Activated gamma-delta T cell treated with Interleukin-2 at 50 U/mL for 16 hours (primary cell): Measurements from ENCODE around the gene AGR3.
"Not testable (repeated sequence)": the region's sequence is repeated elsewhere in the genome, so short reads cannot be mapped to it uniquely, and the experiment has no call there.

ENCODE experiments used
- DNase-seq: peaks from one replicate; pipeline ENCODE4 v3.0.0-alpha.2; 2020

Gene AGR3

DNA sequence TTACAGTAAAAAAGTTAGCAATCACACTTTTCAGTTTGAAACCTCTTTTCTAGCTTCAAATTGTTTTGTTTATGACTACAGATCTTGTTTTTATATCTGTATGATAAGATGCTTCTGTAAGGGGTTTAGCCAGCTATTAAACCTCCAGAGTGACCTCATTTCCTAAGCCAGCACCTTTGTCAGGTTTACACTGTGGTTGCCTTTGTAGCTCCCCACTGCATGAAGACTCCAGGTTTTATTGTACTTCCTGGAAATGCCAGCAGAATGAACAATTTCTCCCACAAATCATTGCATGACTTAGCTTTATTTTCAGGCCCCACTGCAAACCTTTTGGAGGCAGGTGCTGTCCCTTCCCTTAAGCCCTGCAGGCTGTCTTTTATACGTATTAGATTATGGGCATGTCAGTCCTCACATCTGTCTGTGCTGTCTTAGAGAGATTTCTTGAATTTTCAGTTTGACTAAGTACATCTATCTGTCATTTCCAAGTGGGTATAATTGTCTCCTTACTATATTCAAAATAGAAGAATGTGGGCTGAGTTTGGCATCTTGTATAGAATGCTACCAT lies 8.2 kb upstream of the AGR3 start:
- no peak for DNase-seq

DNA sequence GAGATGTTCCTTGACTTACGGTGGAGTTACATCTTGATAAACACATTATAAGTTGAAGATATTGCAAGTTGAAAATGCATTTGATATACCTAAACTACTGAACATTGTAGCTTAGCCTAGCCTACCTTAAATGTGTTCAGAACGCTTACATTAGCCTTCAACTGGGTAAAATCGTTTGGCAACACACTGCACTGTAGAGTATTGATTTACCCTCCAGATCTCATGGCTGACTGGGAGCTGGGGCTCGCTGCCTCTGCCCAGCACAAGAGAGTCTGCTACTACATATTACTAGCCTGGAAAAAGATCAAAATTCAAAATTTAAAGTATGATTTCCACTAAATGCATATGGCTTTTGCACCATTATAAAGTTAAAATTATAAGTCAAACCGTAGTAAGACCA lies 7.5 kb upstream of the AGR3 start:
- DNase-seq = no peak

DNA sequence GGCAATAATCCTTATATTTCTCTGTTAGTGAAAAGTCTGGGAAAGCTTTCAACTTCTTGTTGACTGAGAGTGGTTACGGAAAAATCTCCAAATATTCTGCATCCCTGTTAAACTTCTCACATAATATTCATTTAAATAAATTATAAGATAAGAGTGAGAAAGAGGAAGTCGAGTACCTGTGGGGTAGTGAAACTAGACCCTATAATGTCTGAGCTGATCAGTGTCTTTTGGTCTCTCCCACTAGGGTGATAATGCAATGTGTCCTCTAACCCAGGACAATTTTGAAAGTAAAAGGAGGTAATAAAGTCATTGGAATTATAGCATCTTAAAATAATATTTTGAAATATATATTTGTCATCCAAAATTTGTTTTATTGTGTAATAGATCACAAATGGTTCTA lies 2.1 kb upstream of the AGR3 start:
- DNase-seq = no peak

DNA sequence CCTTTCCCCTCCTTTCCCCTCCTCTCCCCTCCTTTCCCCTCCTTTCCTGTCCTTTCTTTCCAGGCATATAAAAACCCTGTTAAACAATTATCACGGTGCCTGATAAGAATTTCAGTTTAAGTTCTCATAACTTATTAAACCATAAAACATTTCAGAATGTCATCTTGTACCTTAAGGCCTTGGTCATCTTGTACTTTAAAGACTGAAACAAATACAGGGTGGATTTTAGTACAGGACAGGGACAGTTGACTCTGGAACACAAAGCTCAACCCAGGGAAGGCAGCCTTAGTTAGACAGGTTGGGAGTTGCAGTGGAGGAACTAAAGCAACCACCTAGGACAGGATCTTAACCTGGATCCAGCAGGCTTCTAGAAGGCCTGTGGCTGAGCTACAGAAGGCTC lies 1.2 kb downstream of the AGR3 start:
- DNase-seq = no peak

DNA sequence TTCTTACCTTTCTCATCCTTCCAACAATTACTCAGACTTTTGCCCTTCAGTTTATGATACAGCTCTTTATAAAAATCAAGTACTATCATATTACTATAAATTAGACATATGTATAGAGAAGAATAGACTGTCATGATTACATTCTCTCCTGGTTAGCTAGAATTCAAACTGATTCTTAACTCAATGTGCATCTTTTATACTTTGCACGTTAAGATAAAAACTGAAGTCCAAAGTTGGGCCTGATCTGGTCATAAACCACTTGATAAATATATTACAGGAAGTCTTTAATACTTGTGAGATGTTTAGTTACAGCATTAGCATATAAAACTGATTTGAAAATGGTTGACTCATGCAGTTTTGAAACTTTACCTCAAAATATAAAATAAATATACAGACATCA lies 2.6 kb downstream of the AGR3 start:
- no peak for DNase-seq

DNA sequence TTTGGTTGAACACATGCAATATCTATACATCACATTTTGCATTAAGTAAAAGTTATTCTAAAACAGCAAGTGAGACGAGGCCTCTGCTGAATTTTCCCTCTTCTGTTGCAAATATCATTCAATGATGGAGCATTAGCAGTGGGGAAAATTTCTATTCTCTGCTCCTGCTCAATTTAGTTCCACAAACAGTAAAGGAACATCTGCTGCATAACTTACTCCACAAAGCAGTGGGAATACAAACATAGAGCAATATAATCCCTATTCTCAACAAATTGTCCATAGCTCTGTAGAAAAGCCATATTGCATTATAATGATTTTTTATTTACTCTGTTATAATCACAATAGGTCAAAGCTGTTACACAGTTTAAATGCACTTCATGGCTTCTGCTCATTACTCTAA lies 5.9 kb downstream of the AGR3 start:
- no peak for DNase-seq

DNA sequence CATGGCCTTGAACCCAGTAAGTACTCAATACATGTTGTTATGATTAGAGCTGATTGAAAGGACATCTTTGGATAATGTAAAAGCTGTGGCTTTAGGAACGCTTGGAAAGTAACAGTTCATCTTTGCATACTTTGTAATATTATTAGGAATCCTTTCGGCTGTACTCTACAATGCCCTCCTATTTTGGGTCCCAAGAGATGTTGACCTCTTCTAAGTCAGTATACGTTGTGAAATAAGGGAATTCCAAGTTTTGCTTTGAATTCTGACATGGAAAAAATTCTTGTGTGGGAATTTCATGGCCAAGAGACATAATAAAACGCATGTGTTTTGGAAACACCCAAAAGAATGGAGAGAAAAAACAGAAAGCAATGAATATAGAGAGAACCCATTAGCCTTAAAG lies 7.7 kb downstream of the AGR3 start:
- DNase-seq = no peak

DNA sequence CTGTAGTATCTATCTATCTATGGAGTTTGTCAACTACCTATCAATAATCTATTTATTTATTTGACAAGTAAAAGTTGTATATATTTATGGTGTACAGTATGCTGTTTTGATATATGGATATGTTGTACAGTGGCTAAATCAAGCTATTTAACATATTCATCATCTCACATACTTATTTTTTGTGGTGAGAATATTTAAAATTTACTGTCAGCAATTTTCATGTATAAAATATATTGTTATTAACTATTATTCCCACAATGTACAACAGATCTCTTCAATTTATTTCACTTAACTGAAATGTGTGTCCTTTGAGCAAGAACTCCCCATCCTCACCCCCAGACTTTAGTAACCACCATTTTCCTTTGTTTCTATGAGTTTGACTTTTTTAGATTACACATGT lies 14.5 kb downstream of the AGR3 start:
- DNase-seq = no peak

DNA sequence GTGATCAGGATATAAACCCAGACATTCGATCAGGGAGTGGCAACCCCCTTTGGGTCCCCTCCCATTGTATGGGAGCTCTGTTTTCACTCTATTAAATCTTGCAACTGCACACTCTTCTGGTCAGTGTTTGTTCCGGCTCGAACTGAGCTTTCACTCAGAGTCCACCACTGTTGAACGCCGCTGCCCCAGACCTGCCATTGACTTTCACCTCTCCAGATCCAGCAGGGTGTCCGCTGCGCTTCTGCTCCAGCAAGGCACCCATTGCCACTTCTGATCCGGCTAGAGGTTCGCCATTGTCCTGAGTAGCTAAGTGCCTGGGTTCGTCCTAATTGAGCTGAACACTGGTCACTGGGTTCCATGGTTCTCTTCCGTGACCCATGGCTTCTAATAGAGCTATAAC lies 28.6 kb downstream of the AGR3 start:
- DNase-seq = not testable (repeated sequence)

DNA sequence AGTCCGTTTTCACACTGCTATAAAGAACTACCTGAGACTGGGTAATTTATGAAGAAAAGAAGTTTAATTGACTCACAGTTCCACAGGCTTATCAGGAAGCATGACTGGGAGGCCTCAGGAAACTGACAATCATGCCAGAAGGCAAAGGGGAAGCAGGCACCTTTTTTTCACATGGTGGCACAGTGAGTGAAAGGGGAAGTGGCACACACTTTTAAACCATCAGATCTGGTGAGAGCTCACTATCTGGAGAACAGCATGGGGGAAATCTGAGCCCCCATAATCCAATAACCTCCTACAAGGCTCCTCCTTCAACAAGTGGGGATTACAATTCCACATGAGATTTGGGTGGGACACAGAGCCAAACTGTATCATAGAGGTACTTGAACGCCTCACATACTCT lies 30.0 kb downstream of the AGR3 start:
- no peak for DNase-seq

DNA sequence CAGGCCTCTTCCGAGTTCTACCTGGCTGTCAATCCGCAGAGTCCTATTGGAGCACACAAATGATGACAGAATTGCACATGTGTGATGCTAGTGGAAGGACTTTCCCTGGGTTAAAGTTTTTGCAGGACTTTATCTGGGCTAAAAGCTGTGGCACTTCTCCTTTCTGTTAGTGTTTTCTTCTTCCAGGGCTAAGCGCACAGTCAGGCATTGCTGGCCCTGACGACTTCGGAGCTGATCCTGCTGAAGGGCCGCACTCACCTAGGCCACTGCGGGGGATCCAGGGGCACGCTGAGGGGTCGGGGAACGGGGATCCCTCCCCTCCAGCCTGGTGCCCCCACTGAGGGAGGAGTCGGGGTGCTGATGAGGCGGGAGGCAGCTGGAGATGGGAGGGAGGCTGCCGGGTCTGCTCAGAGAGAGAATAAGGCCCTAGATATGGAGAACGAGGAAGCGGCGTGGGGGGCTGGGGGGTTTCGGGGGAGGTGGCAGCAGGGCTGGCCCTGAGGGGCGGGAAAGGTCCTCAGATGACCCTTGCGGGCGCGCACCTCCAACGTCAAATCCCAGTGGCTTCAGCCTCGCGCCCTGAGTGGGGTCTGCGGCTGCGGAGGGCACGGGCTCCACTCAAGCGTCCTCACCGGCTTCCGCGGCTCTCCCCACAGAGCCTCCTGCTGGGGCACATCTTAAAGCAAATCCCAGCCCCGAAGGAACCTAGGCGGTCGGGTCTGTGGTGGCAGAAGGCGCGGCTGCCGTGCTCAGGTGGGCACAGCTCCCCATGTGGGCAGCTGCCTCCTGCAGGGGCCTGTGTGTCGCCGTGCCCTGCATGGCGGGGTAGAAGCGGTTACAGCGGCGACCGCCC lies 30.9 kb downstream of the AGR3 start:
- no peak for DNase-seq

DNA sequence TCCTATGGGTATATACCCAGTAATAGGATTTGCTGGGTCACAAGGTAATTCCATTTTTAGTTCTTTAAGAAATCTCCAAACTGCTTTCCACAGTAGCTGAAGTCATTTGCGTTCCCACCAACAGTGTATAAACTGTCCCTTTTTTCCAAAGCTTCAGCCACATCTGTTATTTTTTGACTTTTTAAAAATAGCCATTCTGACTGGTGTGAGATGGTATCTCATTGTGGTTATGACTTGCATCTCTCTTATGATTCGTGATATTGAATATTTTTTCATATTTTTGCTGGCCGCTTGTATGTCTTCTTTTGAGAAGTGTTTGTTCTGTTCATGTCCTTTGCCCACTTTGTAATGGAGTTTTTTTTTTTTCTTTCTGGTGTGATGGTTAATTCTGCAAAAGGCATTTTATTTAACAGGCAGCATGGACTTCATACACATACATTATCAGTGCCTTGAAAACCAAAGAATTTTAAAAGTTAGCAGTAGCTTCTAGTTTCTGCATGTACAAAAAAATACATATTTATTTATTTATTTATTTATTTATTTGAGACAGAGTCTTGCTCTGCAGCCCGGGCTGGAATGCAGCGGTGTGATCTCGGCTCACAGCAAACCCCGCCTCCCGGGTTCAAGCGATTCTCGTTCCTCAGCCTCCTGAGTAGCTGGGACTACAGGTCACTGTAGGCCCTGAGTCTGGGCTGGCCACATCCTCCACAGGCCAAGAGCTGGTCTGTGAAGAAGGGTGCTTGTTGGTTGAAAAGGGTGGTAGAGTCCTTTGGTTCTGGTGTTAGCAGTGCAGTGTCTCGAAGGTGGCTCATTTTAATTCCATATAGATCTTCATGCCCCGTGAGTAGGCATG lies 32.3 kb downstream of the AGR3 start:
- no peak for DNase-seq

DNA sequence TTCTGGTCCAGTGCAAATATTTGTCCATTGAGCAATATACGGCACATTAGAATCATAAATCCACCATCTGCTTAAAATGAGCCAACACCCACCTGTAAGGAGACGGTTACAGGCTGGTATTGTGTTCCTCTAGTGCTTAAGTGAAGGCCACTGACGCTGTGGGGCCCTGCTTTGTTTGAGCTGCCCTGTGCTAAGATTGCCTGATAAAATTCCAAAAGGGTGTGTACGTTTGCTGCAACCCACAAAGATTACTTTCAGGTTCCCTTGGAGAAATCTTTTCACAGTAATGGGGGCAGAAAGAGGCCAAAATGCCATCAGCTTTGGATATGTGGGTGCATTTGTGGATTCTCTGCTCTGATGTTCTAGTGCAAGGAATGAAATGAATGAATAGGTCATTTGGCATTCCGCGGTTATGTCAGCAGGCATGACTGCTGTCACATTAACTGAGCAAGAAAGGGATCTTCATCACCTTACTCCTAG lies 34.4 kb downstream of the AGR3 start:
- no peak for DNase-seq

DNA sequence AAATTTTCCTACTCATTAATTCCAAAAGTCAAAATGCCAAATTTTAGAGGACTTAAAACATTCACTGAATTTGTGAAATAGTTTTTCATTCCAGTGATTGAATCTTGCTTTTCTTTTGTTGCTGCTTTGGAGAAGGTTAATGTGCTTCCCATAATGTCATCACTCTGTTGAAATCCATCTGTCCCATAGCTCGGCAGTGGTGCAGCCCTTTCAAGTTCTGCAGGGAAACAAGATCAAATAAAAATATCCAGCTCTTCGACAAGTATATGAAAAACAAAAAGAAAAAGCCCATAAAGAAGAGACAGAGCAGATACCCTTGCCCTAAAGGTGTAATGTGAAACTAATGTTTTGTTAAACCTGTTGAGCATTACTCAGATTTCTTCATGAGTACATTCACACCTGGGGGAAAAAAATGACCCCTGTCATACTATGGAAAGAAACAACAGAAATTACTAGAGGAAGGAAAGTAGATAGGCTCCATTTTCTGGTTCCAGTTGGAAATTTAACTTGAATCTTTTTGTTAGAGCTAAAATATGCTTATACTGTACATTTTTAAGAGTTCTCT lies 35.1 kb downstream of the AGR3 start:
- no peak for DNase-seq

DNA sequence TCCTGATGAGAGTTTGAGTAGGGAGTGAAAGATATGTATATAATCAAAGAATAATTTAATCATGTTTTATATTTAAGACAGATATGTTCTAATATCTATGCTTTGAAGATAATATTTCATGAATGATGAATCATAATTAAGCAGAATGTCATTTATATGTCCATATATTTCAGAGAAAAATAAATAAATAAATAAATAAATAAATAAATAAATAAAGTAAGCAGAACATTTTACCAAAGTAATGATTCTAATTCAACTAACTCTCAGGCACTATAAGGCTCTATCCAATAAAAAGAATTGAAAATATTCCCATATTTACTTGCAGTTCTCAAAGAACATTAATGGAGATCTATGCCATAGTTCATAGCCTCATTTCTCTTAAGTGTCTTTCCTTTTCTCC lies 36.0 kb downstream of the AGR3 start:
- no peak for DNase-seq

DNA sequence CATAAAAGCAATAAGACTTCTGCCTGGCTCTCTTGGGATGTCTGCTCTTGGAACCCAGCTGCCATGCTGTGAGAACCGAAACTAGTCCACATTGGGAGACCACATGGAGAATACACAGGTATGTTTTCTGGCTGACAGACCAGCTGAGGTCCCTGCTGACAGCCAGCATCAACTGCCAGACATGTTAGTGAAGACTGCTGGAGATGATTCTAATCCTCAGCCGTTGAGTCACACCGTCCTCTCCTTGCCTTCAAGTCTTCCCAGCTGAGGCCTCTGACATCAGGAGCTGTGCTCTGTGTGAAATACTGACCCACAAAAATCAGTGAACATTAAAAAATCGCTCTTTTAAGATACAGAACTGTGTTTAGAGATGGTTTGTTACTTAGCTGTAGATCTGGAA lies 40.1 kb downstream of the AGR3 start:
- no peak for DNase-seq

DNA sequence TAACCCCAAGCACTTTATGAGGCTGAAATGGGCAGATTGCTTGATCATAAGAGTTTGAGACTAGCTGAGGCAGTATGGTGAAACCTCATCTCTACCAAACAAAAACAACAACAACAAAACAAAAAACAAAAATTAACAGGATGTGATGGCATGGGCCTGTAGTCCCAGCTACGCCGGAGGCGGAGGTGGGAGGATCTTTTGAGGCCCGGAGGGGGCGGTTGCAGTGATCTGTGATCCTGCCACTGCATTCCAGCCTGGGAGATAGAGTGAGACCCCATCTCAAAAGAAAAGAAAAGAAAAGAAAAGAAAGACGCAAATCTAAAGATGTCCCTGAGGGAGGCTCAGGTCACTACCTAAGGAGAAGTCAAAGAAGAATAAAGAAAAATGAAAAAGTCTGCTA lies 41.7 kb downstream of the AGR3 start:
- no peak for DNase-seq

DNA sequence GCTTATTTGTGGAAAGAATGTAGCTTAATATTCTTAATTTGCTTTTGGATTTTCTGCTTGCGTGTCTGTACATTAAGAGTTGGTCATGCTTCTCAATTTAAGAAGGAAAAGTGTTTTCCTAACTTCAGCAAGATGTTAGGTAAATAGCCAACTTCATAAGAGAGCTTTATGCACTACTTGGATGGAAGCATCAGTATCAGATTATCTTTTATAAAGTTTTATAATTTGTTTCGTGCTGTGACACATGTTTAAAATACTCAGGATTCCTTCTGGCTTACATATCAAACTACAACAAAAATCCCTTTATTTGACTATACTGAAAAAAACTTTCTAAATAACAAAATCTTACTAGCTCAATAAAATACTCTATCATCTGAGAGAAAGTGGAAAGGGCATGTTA lies 42.1 kb downstream of the AGR3 start:
- no peak for DNase-seq

DNA sequence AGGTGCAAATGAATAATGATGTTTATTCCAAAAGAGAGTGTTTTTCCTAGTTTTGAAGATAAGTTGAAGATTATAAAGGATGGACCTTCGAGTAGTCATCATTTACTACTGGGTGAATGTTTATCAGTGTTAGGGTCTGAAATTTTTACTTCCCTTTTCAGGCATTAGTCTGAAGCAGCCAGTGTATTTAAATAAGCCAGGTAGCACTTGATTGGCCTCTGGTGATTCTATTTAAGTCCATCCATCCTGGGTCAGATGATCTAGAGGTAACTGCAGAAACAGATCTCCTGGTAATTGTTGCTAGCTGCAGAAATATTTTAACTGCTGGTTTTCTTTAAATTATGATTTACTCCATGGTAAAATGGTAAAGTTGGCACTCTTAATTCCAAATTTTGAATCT lies 42.9 kb downstream of the AGR3 start:
- DNase-seq = no peak

DNA sequence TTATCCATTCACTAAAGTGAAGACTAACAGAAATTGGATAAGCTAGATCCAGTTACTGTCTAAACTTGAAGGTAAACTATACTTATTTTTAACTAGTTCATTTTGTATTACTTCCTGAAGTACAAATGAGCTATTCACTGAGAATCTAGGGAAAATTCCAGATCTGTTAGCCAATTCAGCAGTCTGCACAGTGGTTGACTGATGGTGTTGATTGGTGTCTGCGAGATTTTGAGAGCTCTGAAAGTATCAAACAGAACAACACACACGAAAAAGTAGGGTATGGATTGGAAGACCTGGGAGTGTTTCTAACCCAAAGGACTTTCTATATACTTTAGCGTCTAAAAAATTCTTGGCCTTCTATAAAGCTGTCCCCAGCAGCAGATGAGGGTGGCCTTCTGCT lies 43.4 kb downstream of the AGR3 start:
- DNase-seq = no peak

DNA sequence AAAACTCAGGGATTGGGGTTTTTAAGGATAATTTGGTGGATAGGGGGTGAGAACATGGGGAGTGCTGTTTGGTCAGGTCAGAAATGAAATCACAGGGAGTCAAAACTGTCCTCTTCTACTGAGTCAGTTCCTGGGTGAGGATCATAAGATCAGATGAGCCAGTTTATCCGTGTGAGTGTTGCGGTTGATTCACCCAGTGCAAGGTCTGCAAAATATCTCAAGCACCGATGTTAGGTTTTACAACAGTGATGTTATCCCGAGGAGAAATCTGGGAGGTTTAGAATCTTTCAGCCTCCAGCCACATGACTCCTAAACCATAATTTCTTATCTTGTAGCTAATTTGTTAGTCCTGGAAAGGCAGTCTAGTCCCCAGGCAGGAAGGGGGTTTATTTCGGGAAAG lies 45.3 kb downstream of the AGR3 start:
- no peak for DNase-seq

DNA sequence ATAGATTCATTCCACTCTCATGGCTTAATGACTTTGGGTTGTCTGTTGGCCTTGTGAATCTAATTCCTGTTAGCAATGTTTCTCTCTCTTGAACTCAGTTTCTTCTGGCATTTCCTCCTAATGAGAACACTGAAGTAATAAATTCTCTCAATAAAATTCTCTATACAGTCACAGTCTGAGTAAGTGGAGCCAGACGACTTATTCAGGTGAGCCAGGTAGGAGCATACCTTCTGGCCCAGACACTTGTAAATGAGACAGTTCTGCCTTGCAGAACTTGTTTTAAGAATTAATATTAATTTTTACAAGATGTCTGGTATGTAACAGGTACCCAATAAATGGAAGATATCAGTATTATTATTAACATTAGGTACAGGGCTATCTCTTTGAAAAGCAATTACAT lies 48.4 kb downstream of the AGR3 start:
- no peak for DNase-seq

DNA sequence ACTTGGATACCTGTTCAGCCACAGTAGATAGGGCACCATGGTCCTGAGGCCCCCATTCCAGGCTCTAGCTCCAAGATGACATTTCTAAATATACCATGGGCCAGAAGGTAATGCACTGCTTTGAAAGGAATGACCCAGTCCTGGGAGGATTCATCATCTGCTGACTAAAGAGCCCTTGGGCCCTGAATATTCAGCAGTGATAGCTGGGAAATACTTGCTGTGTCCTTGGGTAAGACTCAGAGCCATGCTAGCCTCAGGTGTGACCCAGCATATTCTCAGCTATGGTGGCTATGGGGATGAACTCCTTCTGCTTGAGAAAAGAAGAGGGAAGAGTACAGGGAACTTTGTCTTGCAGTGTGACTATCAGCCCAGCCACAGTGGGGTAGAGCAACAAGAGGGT lies 55.7 kb downstream of the AGR3 start:
- no peak for DNase-seq

DNA sequence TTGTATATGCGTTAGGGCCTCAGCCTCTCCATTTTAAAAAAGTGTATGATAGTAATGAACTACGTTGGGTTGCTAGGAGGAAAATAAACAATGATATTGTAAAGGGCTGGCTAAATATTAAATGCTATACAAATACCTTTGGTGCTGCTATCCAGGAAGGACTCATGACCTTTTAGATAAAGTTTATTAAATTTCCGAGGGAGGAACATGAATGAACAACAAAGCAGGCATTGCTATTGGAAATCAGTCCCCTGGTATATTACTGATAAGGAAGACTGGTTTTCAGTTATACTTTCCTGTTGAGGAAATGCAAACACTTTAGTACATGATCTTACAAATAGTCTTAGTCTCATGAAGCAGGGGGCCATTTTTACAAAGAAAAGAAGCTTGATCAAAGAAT lies 59.8 kb downstream of the AGR3 start:
- DNase-seq = no peak
